Measurements from ENCODE around the gene PTPRN2. TPM values are rescaled to one million over a fixed set of nuclear protein-coding genes. Genes with fewer than 3 reads are reported as not detected.

PTPRN2 gene
- total and polyA plus RNA-seq, 2 of the 13 experiments (the other 11 are each of a cell fraction or from before 2014, with no cell fraction given) = 2.5 to 24.2 TPM

DNA sequence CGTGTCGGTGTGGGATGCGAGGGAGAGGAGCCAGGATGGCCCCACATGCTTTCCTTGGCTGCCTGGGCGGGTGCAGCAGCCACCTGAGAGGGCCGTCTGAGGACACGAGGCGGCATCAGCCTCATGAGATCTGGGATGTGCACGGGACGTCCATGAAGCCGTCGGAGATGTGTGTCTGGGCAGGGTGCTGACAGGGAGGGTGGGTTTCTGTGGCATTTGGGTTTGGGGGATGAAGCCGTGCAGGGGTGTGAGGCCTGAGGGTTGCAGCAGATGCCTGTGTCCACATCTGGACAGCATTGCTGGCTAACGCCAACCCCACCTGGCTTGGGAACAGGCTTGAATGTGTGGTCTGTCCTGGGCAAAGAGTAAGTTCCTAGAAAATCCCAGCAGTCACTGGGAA is 1071.3 kb downstream of the PTPRN2 start (continued):
- TF ChIP-seq HDAC6 (IDR thresholded peaks at IDR 0.05; ENCODE audit: low read depth, low read length) (no peak), ZNF589 (CRISPR knock-in tag; conservative IDR thresholded peaks at IDR 0.05) (no peak), POLR2AphosphoS5 (IDR thresholded peaks at IDR 0.05; ENCODE audit: low read depth, low read length) (no peak), CCAR2 (optimal IDR thresholded peaks at IDR 0.05; ENCODE audit: low read depth, low read length) (no peak), FOXK2 (IDR thresholded peaks at IDR 0.05) (no peak), ZSCAN29 (CRISPR knock-in tag; conservative IDR thresholded peaks at IDR 0.05) (no peak), ZNF724P (CRISPR knock-in tag; IDR thresholded peaks at IDR 0.05; ENCODE audit: borderline replicate concordance) (no peak), ZBTB7B (CRISPR knock-in tag; IDR thresholded peaks at IDR 0.05) (no peak)
- TF ChIP-seq, protein P1, sequence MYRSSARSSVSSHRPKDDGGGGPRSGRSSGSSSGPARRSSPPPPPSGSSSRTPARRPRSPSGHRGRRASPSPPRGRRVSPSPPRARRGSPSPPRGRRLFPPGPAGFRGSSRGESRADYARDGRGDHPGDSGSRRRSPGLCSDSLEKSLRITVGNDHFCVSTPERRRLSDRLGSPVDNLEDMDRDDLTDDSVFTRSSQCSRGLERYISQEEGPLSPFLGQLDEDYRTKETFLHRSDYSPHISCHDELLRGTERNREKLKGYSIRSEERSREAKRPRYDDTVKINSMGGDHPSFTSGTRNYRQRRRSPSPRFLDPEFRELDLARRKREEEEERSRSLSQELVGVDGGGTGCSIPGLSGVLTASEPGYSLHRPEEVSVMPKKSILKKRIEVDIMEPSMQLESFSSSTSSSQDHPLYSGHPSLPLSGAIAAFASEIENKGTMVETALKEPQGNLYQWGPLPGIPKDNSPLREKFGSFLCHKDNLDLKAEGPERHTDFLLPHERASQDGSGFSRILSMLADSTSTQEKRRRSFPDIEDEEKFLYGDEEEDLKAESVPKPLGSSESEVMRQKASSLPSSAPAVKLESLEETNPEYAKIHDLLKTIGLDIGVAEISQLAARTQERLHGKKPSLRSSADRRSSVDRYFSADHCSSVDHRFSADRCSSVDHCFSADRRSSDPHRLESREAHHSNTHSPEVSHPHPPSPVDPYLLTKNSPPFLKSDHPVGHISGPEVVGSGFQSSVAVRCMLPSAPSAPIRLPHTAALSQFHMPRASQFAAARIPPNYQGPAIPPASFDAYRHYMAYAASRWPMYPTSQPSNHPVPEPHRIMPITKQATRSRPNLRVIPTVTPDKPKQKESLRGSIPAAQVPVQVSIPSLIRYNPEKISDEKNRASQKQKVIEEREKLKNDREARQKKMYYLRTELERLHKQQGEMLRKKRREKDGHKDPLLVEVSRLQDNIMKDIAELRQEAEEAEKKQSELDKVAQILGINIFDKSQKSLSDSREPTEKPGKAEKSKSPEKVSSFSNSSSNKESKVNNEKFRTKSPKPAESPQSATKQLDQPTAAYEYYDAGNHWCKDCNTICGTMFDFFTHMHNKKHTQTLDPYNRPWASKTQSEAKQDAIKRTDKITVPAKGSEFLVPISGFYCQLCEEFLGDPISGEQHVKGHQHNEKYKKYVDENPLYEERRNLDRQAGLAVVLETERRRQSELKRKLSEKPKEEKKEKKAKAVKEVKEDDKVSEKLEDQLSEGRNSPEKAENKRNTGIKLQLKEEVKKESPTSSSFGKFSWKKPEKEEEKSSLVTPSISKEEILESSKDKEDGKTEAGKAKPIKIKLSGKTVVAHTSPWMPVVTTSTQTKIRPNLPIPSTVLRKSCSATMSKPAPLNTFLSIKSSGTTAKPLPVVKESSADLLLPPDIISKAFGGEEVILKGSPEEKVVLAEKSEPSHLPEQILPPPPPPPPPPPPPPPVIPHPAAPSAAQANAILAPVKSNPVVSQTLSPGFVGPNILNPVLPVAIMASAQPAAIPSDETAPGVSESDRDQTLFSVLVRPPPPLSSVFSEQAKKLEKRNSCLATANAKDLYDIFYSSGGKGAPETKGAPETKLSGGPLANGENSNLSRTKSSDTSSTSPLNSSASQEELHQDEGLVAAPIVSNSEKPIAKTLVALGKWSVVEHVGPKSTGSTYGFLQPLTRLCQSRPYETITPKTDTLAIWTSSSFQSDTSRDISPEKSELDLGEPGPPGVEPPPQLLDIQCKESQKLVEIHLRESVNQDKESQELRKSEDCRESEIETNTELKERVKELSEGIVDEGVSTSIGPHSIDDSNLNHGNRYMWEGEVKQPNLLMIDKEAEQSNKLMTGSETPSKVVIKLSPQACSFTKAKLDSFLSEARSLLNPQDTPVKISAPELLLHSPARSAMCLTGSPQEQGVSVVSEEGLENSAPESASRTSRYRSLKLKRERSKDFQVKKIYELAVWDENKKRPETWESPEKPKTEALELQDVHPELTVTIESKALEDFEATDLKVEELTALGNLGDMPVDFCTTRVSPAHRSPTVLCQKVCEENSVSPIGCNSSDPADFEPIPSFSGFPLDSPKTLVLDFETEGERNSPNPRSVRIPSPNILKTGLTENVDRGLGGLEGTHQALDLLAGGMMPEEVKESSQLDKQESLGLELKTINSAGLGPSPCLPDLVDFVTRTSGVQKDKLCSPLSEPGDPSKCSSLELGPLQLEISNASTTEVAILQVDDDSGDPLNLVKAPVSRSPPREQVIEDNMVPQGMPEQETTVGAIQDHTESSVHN (CRISPR knock-in tag; IDR thresholded peaks at IDR 0.05) = no peak
